Stimulated activated CD4-positive, alpha-beta T cell treated with anti-CD3 and anti-CD28 coated beads, Interleukin-1b, Interleukin-23, amount 100 ng/mL, for 24 hours (primary cell): ENCODE data around the gene TMTC2.

Source experiments
- DNase-seq, 4 experiments: peaks; one replicate each; pipeline ENCODE4 v3.0.0-alpha.2; 2020; ENCODE audit warnings: low read depth in 4 of 4, low spot score in 1 of 4

The TMTC2 gene

GRCh38 chr12:82948491-82948890, 261.8 kb downstream of the TMTC2 start:
- DNase-seq: no peak

GRCh38 chr12:82950356-82950755, 263.6 kb downstream of the TMTC2 start:
- DNase-seq: no peak

- no peak for DNase-seq
These were observed 266.2 kb downstream of the TMTC2 start for GRCh38 chr12:82952946-82953345.

- no peak for DNase-seq
These were observed 266.7 kb downstream of the TMTC2 start for GRCh38 chr12:82953397-82953796.

GRCh38 chr12:82954064-82954463, 267.4 kb downstream of the TMTC2 start:
- DNase-seq: no peak

- no peak for DNase-seq
These were observed 267.9 kb downstream of the TMTC2 start for GRCh38 chr12:82954572-82954971.

GRCh38 chr12:82955043-82955442, 268.3 kb downstream of the TMTC2 start:
- DNase-seq: no peak

- DNase-seq: no peak
These were observed 272.3 kb downstream of the TMTC2 start for GRCh38 chr12:82958966-82959365.

- DNase-seq: no peak
These were observed 273.1 kb downstream of the TMTC2 start for GRCh38 chr12:82959821-82960220.

- DNase-seq: no peak
These were observed 275.1 kb downstream of the TMTC2 start for GRCh38 chr12:82961835-82962234.

- no peak for DNase-seq
These were observed 277.2 kb downstream of the TMTC2 start for GRCh38 chr12:82963956-82964355.

- DNase-seq: no peak
These were observed 277.7 kb downstream of the TMTC2 start for GRCh38 chr12:82964446-82964845.

GRCh38 chr12:82966001-82966559, 279.4 kb downstream of the TMTC2 start:
- no peak for DNase-seq

- no peak for DNase-seq
These were observed 282.1 kb downstream of the TMTC2 start for GRCh38 chr12:82968631-82969367.

- DNase-seq: no peak
These were observed 283.9 kb downstream of the TMTC2 start for GRCh38 chr12:82970614-82971013.

- DNase-seq: no peak
These were observed 284.9 kb downstream of the TMTC2 start for GRCh38 chr12:82971584-82971983.

- no peak for DNase-seq
These were observed 285.9 kb downstream of the TMTC2 start for GRCh38 chr12:82972624-82973023.

- DNase-seq: no peak
These were observed 286.9 kb downstream of the TMTC2 start for GRCh38 chr12:82973592-82973991.

- DNase-seq: no peak
These were observed 294.4 kb downstream of the TMTC2 start for GRCh38 chr12:82981150-82981549.

- no peak for DNase-seq
These were observed 307.4 kb downstream of the TMTC2 start for GRCh38 chr12:82994117-82994516.

GRCh38 chr12:82996168-82996812, 309.6 kb downstream of the TMTC2 start:
- no peak for DNase-seq

- DNase-seq: no peak
These were observed 311.8 kb downstream of the TMTC2 start for GRCh38 chr12:82998509-82998908.

GRCh38 chr12:83003026-83003425, 316.3 kb downstream of the TMTC2 start:
- no peak for DNase-seq
